Breast epithelium (tissue), 4 donors: ENCODE measurements around the gene UBXN2A. TPM values are rescaled to one million over a fixed set of nuclear protein-coding genes. Genes with fewer than 3 reads are reported as not detected.

Experiments used
- DNase-seq, 2 donors: peaks; one replicate each; pipeline ENCODE4 v3.0.0-alpha.2; 2019; ENCODE audit warnings: low spot score in 2 of 2
- H3K27ac ChIP-seq, 2 donors: fragments of 200-600 bp; sonication (generic) in 1 of 2; one replicate each; pipeline ENCODE4 v1.5.1; 2016 to 2019; ENCODE audit warnings: mild to moderate bottlenecking in 1 of 2
- H3K27me3 ChIP-seq, 2 donors: fragments of 200-600 bp; sonication (generic) in 1 of 2; one replicate each; pipeline versions ENCODE4 v1.5.1 to v1.6.0; 2017 to 2019; ENCODE audit warnings: control low read depth in 1 of 2, mild to moderate bottlenecking in 1 of 2
- H3K36me3 ChIP-seq: fragments of 200-600 bp; one replicate; pipeline ENCODE4 v1.5.1; 2019
- H3K4me1 ChIP-seq, 2 donors: fragments of 200-600 bp; sonication (generic); one replicate each; pipeline ENCODE4 v1.5.1; 2016 to 2019; ENCODE audit warnings: control low read depth in 1 of 2
- H3K4me3 ChIP-seq, 3 donors: fragments of 200-600 bp; sonication (generic); 1 replicate in 2 of 3; 2 replicates in 1 of 3; pipeline ENCODE4 v1.5.1; 2016 to 2019; ENCODE audit warnings: mild to moderate bottlenecking in 3 of 3, moderate library complexity in 2 of 3
- H3K9me3 ChIP-seq, 2 donors: fragments of 200-600 bp; sonication (generic) in 1 of 2; one replicate each; pipeline ENCODE4 v1.5.1; 2016 to 2019; ENCODE audit warnings: control low read depth in 1 of 2
- POLR2A ChIP-seq: fragments of 450-650 bp; IDR thresholded peaks from one replicate; pipeline ENCODE4 v1.6.1; 2016; ENCODE audit warnings: antibody characterized with exemption, mild to moderate bottlenecking, moderate library complexity
- intact Hi-C: fragments of 100-400 bp; cut with DNase I; formaldehyde crosslinking; loops from one replicate; pipeline ENCODE4 v1.15.1; 2023; ENCODE audit warnings: low total_unique reads
- total RNA-seq, 3 donors: library from RNA; depleted of rRNA; stranded (reverse); fragments of >200 nt; gene quantifications; one replicate each; pipeline ENCODE4 v1.1.0, GENCODE V29; 2016

UBXN2A gene
- total RNA-seq, 3 donors from 2014 or later = 13.0 to 22.0 (median 16.4) TPM

- Histone ChIP-seq H3K27ac (no peak overlapping the region), H3K4me1 (no peaks in the 10 kb centered on the region), H3K27me3 (no peaks in the 10 kb centered on the region), H3K9me3 (no peaks in the 10 kb centered on the region), H3K4me3 (no peak overlapping the region), H3K36me3 (no peaks in the 10 kb centered on the region)
- intact Hi-C loops = no loop called here
- no peak for TF ChIP-seq POLR2A
- no peak for DNase-seq
These were observed 112.7 kb downstream of the UBXN2A start for GRCh38 chr2:24052951-24053350.

Other genes starting within 250 kb of the UBXN2A start
- 10 to 100 TPM; 22.6 to 48.1 (median 34.4) TPM for gene ATAD2B, start 13.3 kb upstream of the UBXN2A start, total RNA-seq
- not detected for gene MFSD2B, start 69.6 kb downstream of the UBXN2A start, total RNA-seq
- 1 to 10 TPM; 3.4 to 8.3 (median 7.2) TPM for gene WDCP, start 106.9 kb downstream of the UBXN2A start, total RNA-seq
- 10 to 100 TPM in 1 of 3 donors, 1 to 10 TPM in 2; 3.2 to 11.0 (median 7.2) TPM for gene FKBP1B, start 109.3 kb downstream of the UBXN2A start, total RNA-seq
- gene SF3B6, start 135.9 kb downstream of the UBXN2A start, total RNA-seq = 100 to 1,000 TPM in 2 of 3 donors, 10 to 100 TPM in 1; 91.7 to 125 (median 110) TPM
- gene TP53I3, start 144.4 kb downstream of the UBXN2A start, total RNA-seq = 10 to 100 TPM; 19.2 to 24.3 (median 19.6) TPM
- under 1 TPM in 2 of 3 donors, not detected in 1; 0.44 to 0.96 TPM for gene PFN4, start 182.9 kb downstream of the UBXN2A start, total RNA-seq
- gene FAM228B, start 183.0 kb downstream of the UBXN2A start, total RNA-seq = 10 to 100 TPM; 23.7 to 46.2 (median 30.9) TPM
- 1 to 10 TPM in 1 of 3 donors, under 1 TPM in 2; 0.66 to 2.6 (median 0.88) TPM for gene FAM228A, start 234.6 kb downstream of the UBXN2A start, total RNA-seq